Measurements from ENCODE around the gene EZR.

EZR gene

DNA sequence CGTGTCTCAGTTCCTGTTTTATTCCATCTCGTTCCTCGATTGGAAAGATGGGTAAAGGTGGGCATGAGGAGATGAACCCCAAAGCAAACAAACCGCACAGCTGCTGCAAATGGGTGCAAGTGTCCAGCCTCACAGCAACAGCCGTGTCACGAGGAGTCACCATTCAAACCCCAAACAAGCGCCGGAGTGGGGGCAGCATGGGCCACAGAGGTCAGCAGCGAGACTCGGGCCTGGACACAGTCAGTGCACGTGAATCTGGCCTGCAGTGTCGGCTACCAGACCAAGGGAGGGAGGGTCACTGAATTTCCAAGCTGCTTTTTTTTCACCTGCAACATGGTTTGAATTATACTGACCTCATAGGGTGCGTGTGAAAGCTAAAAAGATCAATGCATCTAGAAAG, 63.5 kb downstream of the EZR start:
- TF ChIP-seq, protein P1, sequence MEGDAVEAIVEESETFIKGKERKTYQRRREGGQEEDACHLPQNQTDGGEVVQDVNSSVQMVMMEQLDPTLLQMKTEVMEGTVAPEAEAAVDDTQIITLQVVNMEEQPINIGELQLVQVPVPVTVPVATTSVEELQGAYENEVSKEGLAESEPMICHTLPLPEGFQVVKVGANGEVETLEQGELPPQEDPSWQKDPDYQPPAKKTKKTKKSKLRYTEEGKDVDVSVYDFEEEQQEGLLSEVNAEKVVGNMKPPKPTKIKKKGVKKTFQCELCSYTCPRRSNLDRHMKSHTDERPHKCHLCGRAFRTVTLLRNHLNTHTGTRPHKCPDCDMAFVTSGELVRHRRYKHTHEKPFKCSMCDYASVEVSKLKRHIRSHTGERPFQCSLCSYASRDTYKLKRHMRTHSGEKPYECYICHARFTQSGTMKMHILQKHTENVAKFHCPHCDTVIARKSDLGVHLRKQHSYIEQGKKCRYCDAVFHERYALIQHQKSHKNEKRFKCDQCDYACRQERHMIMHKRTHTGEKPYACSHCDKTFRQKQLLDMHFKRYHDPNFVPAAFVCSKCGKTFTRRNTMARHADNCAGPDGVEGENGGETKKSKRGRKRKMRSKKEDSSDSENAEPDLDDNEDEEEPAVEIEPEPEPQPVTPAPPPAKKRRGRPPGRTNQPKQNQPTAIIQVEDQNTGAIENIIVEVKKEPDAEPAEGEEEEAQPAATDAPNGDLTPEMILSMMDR (IDR thresholded peaks at IDR 0.05; ENCODE audit: insufficient read depth, low read depth, low read length, missing control alignments), result no peak
- H3K4me3 ChIP-seq (ENCODE audit: low read depth, low read length), result no peak overlapping the region
- DNase-seq (ENCODE audit: low read depth), result no peak

DNA sequence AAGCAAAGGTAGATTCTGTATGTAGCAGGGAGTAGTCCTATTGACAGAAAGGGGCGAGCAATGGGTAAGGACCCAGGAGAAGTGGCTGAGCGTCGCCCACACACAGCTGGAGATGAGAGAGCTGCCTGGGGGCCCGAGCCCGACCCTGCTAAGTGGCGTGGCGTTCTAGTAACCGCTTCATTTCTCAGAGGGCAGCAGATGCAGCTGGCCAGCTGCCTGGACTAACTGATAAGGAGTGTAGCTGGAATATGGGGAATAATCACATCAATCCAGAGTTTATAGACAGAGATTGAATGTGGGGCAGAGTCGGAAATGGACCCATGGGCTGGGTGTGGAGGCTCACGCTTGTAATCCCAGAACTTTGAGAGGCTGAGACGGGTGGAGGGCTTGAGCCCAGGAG, 64.4 kb downstream of the EZR start:
- no peak for DNase-seq (ENCODE audit: low read depth)
- TF ChIP-seq, protein P1 (IDR thresholded peaks at IDR 0.05; ENCODE audit: insufficient read depth, low read depth, low read length, missing control alignments), result no peak
- no peak overlapping the region for H3K4me3 ChIP-seq (ENCODE audit: low read depth, low read length)

DNA sequence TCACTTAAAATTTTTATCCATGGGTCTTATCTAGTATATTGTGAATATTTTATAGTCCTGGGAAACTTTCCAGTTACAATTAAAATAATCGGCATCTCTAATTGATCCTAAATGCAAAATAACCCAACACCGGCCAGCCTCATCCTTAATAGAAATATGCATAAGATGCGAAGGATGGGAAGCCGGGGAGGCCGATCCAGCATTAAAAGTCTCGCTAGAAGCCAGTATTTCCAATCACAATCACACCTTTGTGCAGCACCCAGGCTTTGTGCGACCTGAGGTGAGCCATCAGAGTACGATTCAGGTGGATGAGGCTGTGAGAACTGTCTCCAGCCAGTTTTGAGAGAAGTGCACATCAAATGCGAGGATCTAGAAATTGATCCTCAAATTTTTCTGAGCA, 65.4 kb downstream of the EZR start:
- no peak for DNase-seq (ENCODE audit: low read depth)
- no peak overlapping the region for H3K4me3 ChIP-seq (ENCODE audit: low read depth, low read length)
- TF ChIP-seq, protein P1 (IDR thresholded peaks at IDR 0.05; ENCODE audit: insufficient read depth, low read depth, low read length, missing control alignments), result no peak

DNA sequence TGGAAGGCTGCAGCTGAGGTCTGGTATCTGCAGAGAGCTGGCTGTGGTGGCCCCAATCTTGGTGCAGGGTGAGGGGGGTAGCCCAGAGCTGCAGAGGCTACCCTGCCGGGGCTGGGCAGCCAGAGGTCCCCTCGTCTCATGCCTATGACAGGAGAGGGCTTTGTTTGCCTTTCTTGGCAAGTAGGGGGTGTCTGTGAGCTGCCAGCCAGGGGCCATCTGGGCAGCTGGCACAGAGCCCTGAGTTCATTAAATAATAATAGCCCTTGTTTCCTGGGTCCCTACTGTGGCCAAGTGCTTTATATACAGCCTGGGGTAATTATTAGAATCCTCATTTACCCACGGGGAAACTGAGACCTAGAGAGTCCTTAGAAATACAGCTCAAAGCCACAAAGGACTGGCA, 66.6 kb downstream of the EZR start:
- no peak overlapping the region for H3K4me3 ChIP-seq (ENCODE audit: low read depth, low read length)
- TF ChIP-seq, protein P1 (IDR thresholded peaks at IDR 0.05; ENCODE audit: insufficient read depth, low read depth, low read length, missing control alignments), result no peak
- DNase-seq (ENCODE audit: low read depth), result no peak

DNA sequence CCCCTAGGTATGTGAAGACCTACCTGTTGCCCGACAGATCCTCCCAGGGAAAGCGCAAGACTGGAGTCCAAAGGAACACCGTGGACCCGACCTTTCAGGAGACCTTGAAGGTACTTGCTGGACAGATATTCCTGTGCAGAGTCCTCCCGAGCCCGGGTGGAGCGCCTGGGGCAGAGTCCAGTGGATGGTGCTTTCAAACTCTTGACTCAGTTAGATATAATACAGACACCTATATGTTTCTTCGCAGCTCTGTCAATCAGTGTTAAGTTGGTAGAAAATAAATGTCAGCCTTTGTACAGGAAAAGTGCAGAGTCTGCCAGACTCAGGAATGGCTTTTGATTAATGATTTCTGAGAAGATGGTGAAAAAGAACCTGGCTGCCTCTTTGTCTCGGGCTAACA, 67.2 kb downstream of the EZR start:
- TF ChIP-seq, protein P1 (IDR thresholded peaks at IDR 0.05; ENCODE audit: insufficient read depth, low read depth, low read length, missing control alignments), result no peak

DNA sequence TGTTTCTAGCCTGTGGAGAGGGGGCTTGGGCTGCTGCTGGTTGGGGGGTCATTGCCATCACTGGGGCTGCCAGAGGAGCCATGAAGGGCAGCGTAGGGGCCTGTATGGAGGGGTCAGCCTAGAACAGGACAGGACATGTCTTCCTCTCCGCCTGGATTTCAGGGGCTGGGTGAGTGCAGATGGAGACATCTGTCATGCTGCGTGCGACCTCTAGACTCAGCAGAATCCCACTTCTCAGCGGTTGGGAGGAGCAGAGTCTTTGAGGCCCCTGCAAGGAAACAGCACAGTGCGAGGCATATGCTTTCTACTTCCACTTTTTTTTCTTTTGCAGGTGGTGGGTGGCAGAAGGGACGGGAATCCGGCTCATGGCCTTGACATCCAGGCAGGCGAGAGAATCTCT, 67.9 kb downstream of the EZR start:
- DNase-seq (ENCODE audit: low read depth), result no peak
- TF ChIP-seq, protein P1 (IDR thresholded peaks at IDR 0.05; ENCODE audit: insufficient read depth, low read depth, low read length, missing control alignments), result no peak
- H3K4me3 ChIP-seq (ENCODE audit: low read depth, low read length), result no peak overlapping the region

More for the DNA sequence above, 67.2 kb downstream of the EZR start:
- no peak for DNase-seq (ENCODE audit: low read depth)
- no peak overlapping the region for H3K4me3 ChIP-seq (ENCODE audit: low read depth, low read length)

DNA sequence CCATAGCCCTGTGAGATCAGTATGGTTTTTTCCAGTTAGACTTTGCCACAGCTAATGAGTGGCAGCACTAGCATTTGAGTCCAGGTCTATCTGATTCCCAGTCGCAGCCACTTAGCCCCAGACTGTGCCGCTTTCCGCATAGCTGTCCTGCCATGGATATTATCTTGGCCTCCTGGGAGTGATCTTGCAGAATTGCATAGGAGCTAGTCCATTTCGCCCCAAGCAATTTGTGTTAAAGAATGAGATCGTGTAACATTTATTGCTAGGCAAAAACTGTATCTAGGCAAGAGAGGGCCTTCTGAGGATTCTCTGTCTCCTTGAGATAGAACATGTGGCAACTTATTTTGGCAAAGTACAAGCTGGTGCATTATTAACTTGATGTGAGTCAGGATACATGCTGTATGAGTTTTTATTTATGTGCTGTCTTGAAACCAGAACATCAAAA, 74.2 kb downstream of the EZR start:
- no peak for DNase-seq (ENCODE audit: low read depth)
- TF ChIP-seq, protein P1 (IDR thresholded peaks at IDR 0.05; ENCODE audit: insufficient read depth, low read depth, low read length, missing control alignments), result no peak
- no peak overlapping the region for H3K4me3 ChIP-seq (ENCODE audit: low read depth, low read length)
